Neural crest cell (in vitro differentiated cells): ENCODE results near the gene HSH2D. TPM values are rescaled to one million over a fixed set of nuclear protein-coding genes. Genes with fewer than 3 reads are reported as not detected.

Experiments
- DNase-seq: peaks from one replicate; pipeline ENCODE4 v3.0.0; 2021; ENCODE audit warnings: low read depth, mixed read lengths, low spot score
- H3K27ac Mint-ChIP-seq: one replicate; pipeline ENCODE4 v1.8.0; 2021; ENCODE audit warnings: mild to moderate bottlenecking, mixed read lengths; ENCODE audit not compliant: unreplicated experiment
- H3K27me3 Mint-ChIP-seq: 2 replicates; pipeline ENCODE4 v1.8.0; 2021; ENCODE audit warnings: low read depth, mild to moderate bottlenecking, mixed read lengths
- H3K36me3 Mint-ChIP-seq: 2 replicates; pipeline ENCODE4 v1.8.0; 2021; ENCODE audit warnings: low read depth, mild to moderate bottlenecking, mixed read lengths
- H3K4me1 Mint-ChIP-seq: 2 replicates; pipeline ENCODE4 v1.8.0; 2021; ENCODE audit warnings: mixed read lengths
- H3K4me3 Mint-ChIP-seq: one replicate; pipeline ENCODE4 v1.8.0; 2021; ENCODE audit warnings: mild to moderate bottlenecking, mixed read lengths
- H3K9me3 Mint-ChIP-seq: 2 replicates; pipeline ENCODE4 v1.8.0; 2021; ENCODE audit warnings: mixed read lengths
- total RNA-seq: library from RNA; stranded (reverse); gene quantifications from 2 replicates; pipeline ENCODE4 v1.2.1, GENCODE V29; 2021
- TF ChIP-seq, protein P1 (sequence below): fragments of 200-600 bp; sonication (generic); conservative IDR thresholded peaks from 2 replicates; pipeline ENCODE4 v1.5.0; 2021; ENCODE audit warnings: antibody characterized with exemption, mild to moderate bottlenecking

HSH2D gene
- total RNA-seq, 1 donor from 2014 or later = not detected

DNA sequence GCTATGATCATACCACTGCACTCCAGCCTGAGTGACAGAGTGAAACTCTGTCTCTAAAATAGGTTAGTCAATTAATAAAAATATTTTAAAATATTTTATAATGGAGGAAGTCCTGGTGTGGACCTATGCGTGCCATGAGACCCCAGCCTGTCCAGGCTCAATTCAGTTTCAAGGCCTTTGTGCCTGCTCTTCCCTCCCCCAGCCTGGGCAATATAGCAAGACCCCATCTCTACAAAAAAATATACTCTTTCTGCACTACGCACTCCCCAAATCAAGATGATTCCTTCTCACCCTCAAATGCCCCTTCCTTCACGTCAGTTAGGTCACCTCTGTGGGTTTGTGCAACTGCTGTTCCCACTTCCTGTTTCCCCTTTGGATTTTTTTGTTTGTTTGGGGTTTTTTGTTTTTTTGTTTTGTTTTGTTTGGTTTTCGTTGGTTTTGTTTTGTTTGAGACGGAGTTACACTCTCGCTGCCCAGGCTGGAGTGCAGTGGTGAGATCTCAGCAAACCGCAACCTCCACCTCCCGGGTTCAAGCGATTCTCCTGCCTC, 1.4 kb upstream of the HSH2D start:
- no peaks in the 10 kb centered on the region for H3K4me1 Mint-ChIP-seq
- H3K27ac Mint-ChIP-seq = no peak overlapping the region
- no peaks in the 10 kb centered on the region for H3K27me3 Mint-ChIP-seq
- no peaks in the 10 kb centered on the region for H3K9me3 Mint-ChIP-seq
- TF ChIP-seq, protein P1, sequence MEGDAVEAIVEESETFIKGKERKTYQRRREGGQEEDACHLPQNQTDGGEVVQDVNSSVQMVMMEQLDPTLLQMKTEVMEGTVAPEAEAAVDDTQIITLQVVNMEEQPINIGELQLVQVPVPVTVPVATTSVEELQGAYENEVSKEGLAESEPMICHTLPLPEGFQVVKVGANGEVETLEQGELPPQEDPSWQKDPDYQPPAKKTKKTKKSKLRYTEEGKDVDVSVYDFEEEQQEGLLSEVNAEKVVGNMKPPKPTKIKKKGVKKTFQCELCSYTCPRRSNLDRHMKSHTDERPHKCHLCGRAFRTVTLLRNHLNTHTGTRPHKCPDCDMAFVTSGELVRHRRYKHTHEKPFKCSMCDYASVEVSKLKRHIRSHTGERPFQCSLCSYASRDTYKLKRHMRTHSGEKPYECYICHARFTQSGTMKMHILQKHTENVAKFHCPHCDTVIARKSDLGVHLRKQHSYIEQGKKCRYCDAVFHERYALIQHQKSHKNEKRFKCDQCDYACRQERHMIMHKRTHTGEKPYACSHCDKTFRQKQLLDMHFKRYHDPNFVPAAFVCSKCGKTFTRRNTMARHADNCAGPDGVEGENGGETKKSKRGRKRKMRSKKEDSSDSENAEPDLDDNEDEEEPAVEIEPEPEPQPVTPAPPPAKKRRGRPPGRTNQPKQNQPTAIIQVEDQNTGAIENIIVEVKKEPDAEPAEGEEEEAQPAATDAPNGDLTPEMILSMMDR = no peak
- H3K4me3 Mint-ChIP-seq = no peak overlapping the region
- DNase-seq = no peak
- no peaks in the 10 kb centered on the region for H3K36me3 Mint-ChIP-seq

DNA sequence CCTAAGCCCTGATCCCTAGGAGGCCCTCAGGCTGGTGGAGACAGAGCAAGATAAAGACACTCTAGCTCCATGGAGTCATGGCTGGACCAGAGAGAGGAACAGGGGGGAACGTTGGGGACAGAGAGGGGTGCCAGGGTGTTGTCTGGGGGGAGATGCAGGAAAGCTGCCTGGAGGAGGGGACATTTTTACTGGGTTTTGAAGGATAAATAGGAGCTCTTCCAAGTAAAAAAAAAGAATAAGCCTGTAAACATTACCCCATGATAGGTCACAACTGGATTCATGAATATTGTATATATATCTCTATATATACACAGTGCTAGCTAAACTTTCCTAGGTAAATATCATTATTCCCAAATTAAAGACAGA, 714 bp downstream of the HSH2D start:
- Mint-ChIP-seq H3K9me3 (no peaks in the 10 kb centered on the region), H3K4me3 (no peak overlapping the region), H3K27me3 (no peaks in the 10 kb centered on the region), H3K4me1 (no peaks in the 10 kb centered on the region), H3K27ac (no peak overlapping the region), H3K36me3 (no peaks in the 10 kb centered on the region)
- TF ChIP-seq, protein P1 = no peak
- no peak for DNase-seq

DNA sequence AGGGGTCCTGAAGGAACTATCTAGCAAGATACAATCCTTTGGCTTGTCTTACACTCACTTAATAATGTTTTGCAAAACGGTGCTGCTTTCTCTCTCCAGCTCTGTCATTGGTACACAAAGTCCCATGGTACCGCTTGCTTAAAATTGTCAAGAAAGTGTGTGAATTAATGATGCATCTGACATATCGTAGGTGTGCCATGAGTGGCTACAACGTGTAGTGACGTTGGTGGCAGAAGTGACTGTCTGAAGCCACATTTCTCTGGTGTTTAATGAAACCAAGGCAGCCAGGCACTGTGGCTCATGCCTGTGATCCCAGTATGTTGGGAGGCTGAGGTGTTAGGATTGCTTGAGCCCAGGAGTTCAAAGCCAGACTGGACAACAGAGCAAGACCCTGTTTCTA, 2.6 kb downstream of the HSH2D start:
- no peak for DNase-seq
- H3K36me3 Mint-ChIP-seq = no peaks in the 10 kb centered on the region
- no peaks in the 10 kb centered on the region for H3K27me3 Mint-ChIP-seq
- TF ChIP-seq, protein P1 = no peak
- H3K4me1 Mint-ChIP-seq = no peaks in the 10 kb centered on the region
- no peaks in the 10 kb centered on the region for H3K9me3 Mint-ChIP-seq
- H3K4me3 Mint-ChIP-seq = no peak overlapping the region
- no peak overlapping the region for H3K27ac Mint-ChIP-seq

DNA sequence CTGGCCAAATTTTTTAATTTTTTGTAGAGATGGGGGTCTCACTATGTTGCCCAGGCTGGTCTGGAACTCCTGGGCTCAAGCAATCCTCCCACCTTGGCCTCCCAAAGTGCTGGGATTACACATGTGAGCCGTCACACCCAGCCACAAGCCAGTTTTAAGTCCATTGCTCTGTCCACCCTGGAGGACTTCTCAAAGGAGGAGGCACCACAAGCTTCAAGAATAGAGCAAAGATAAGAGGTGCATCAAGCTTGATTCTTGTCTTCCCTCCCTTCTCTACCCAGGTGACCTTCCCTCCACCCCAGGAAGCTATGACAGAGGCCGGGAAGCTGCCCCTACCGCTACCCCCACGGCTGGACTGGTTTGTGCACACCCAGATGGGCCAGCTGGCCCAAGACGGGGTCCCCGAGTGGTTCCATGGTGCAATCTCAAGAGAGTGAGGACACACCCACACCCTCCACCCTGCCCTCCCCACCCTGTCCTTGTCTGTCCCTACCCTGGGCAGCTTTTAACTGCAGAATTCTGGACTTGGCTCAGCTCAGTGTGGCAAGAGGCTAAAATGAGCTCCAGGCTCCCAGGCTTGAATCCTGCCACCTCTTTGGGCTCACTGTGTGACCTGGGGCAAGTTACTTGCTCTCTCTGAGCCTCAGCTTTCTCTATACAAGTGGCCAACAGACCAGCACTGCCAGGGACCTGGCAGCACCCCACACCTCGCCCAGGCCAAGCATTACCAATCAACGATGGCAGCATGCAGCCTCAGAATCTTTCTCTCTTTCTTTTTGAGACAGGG, 5.2 kb downstream of the HSH2D start:
- no peak for DNase-seq
- H3K4me3 Mint-ChIP-seq = no peak overlapping the region
- H3K36me3 Mint-ChIP-seq = no peaks in the 10 kb centered on the region
- no peaks in the 10 kb centered on the region for H3K4me1 Mint-ChIP-seq
- no peak overlapping the region for H3K27ac Mint-ChIP-seq
- H3K9me3 Mint-ChIP-seq = no peaks in the 10 kb centered on the region
- H3K27me3 Mint-ChIP-seq = no peaks in the 10 kb centered on the region
- TF ChIP-seq, protein P1 = no peak

DNA sequence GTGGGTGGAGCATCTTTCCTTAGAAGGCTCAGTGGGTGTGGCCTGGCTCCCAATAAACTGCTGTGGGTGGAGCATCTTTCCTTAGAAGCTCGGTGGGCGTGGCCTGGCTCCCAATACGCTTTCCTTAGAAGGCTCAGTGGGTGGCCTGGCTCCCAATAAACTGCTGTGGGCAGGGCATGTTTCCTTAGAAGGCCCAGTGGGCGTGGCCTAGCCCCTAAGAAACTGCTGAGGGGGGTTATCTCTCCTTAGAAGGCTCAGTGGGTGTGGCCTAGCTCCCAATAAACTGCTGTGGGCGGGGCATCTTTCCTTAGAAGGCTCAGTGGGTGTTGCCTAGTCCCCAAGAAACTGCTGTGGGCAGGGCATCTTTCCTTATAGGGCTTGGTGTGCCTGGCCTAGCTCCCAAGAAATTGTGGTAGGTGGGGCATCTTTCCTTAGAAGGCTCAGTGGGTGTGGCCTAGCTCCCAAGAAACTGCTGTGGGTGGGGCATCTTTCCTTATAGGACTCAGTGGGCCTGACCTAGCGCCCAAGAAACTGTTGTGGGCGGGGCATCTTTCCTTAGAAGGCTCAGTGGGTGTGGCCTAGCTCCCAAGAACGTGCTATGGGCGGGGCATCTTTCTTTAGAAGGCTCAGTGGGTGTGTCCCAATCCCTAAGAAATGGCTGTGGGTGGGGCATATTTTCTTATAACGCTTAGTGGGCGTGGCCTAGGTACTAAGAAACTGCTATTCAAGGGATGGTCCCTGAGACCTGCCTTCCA, 10.3 kb downstream of the HSH2D start:
- H3K4me3 Mint-ChIP-seq = no peak overlapping the region
- H3K27me3 Mint-ChIP-seq = peaks cover 4% of the 10 kb centered on the region

More for the DNA sequence above, 10.3 kb downstream of the HSH2D start:
- DNase-seq = no peak
- no peaks in the 10 kb centered on the region for H3K4me1 Mint-ChIP-seq
- TF ChIP-seq, protein P1 = no peak
- H3K36me3 Mint-ChIP-seq = no peaks in the 10 kb centered on the region
- H3K9me3 Mint-ChIP-seq = no peaks in the 10 kb centered on the region
- H3K27ac Mint-ChIP-seq = no peak overlapping the region
